Osteoblast (primary cell): ENCODE data around the gene SERGEF. TPM values are rescaled to one million over a fixed set of nuclear protein-coding genes. Genes with fewer than 3 reads are reported as not detected.
"Not testable (repeated sequence)": the region's sequence is repeated elsewhere in the genome, so short reads cannot be mapped to it uniquely, and the experiment has no call there.

Experiments used
- DNase-seq: peaks from one replicate; pipeline ENCODE4 v3.0.0; 2011; ENCODE audit warnings: low spot score, mixed read lengths; ENCODE audit not compliant: insufficient read length; ENCODE audit errors: missing footprints
- H2AFZ ChIP-seq: 2 replicates; pipeline ENCODE4 v1.6.0; 2011; ENCODE audit warnings: mild to moderate bottlenecking, low read length
- H3K27ac ChIP-seq: 2 replicates; pipeline ENCODE4 v1.5.1; 2011; ENCODE audit warnings: mild to moderate bottlenecking, low read depth, low read length, moderate library complexity
- H3K27me3 ChIP-seq: 2 replicates; pipeline ENCODE4 v1.6.0; 2012; ENCODE audit warnings: mild to moderate bottlenecking, control low read depth, inconsistent platforms, low read length, moderate library complexity; ENCODE audit not compliant: insufficient read depth
- H3K36me3 ChIP-seq: 2 replicates; pipeline ENCODE4 v1.5.1; 2011; ENCODE audit warnings: mild to moderate bottlenecking, low read length, control low read depth, moderate library complexity; ENCODE audit not compliant: insufficient read depth
- H3K4me1 ChIP-seq: 2 replicates; pipeline ENCODE4 v1.5.1; 2011; ENCODE audit warnings: mild to moderate bottlenecking, low read length, control low read depth, moderate library complexity; ENCODE audit not compliant: insufficient read depth
- H3K4me2 ChIP-seq: 2 replicates; pipeline ENCODE4 v1.6.0; 2011; ENCODE audit warnings: mild to moderate bottlenecking, low read length; ENCODE audit not compliant: insufficient read depth
- H3K4me3 ChIP-seq: fragments of 200-600 bp; sonication (generic); 3 replicates; pipeline ENCODE4 v1.5.1; 2012; ENCODE audit warnings: mild to moderate bottlenecking, low read length, inconsistent platforms; ENCODE audit not compliant: insufficient read depth
- H3K79me2 ChIP-seq: 2 replicates; pipeline ENCODE4 v1.6.0; 2012; ENCODE audit warnings: mild to moderate bottlenecking, low read length, control low read depth, inconsistent platforms; ENCODE audit not compliant: insufficient read depth
- H3K9me3 ChIP-seq: 2 replicates; pipeline ENCODE4 v1.5.1; 2011; ENCODE audit warnings: low read depth, low read length, control low read depth
- H4K20me1 ChIP-seq: 2 replicates; pipeline ENCODE4 v1.6.0; 2012; ENCODE audit warnings: mild to moderate bottlenecking, low read length, control low read depth; ENCODE audit not compliant: insufficient read depth
- CTCF ChIP-seq: IDR thresholded peaks from 2 replicates; pipeline ENCODE4 v1.5.1; 2011; ENCODE audit warnings: mild to moderate bottlenecking, low read depth, low read length, moderate library complexity; ENCODE audit errors: extremely low read depth
- total RNA-seq: library from RNA; depleted of rRNA; stranded (reverse); fragments of >200 nt; gene quantifications from 2 replicates; pipeline ENCODE4 v1.2.3, GENCODE V29; 2012

SERGEF gene
- total RNA-seq, 1 donor, result 29.7 TPM

GRCh38 chr11:17876827-17877226 lies 136.0 kb downstream of the SERGEF start:
- Histone ChIP-seq H3K9me3 (no peaks in the 10 kb centered on the region), H4K20me1 (peaks cover 2% of the 10 kb centered on the region), H3K4me2 (no peak overlapping the region), H3K27me3 (no peaks in the 10 kb centered on the region), H3K79me2 (no peaks in the 10 kb centered on the region), H3K4me3 (no peak overlapping the region), H3K36me3 (no peaks in the 10 kb centered on the region), H3K4me1 (no peaks in the 10 kb centered on the region), H2AFZ (no peak overlapping the region), H3K27ac (no peak overlapping the region)
- no peak for DNase-seq
- no peak for TF ChIP-seq CTCF

- Histone ChIP-seq H3K36me3 (no peaks in the 10 kb centered on the region), H3K27me3 (no peaks in the 10 kb centered on the region), H3K27ac (no peak overlapping the region), H3K79me2 (no peaks in the 10 kb centered on the region), H3K4me3 (no peak overlapping the region), H4K20me1 (peaks cover 2% of the 10 kb centered on the region), H2AFZ (no peak overlapping the region), H3K9me3 (no peaks in the 10 kb centered on the region), H3K4me1 (no peaks in the 10 kb centered on the region), H3K4me2 (no peak overlapping the region)
- no peak for TF ChIP-seq CTCF
- no peak for DNase-seq
Measured at GRCh38 chr11:17875891-17876290, 137.0 kb downstream of the SERGEF start.

GRCh38 chr11:17873586-17873985 lies 139.3 kb downstream of the SERGEF start:
- Histone ChIP-seq H3K36me3 (no peaks in the 10 kb centered on the region), H3K27ac (no peak overlapping the region), H3K4me3 (no peak overlapping the region), H3K4me2 (no peak overlapping the region), H3K27me3 (no peaks in the 10 kb centered on the region), H3K9me3 (no peaks in the 10 kb centered on the region), H3K4me1 (no peaks in the 10 kb centered on the region), H2AFZ (no peak overlapping the region), H3K79me2 (no peaks in the 10 kb centered on the region), H4K20me1 (peaks cover 2% of the 10 kb centered on the region)
- no peak for DNase-seq
- no peak for TF ChIP-seq CTCF

GRCh38 chr11:17868398-17868797 lies 144.4 kb downstream of the SERGEF start:
- H3K36me3 ChIP-seq, H2AFZ ChIP-seq, H3K4me2 ChIP-seq, H3K27me3 ChIP-seq, H4K20me1 ChIP-seq, H3K4me1 ChIP-seq, DNase-seq, H3K27ac ChIP-seq, H3K9me3 ChIP-seq, H3K79me2 ChIP-seq, H3K4me3 ChIP-seq: not testable (repeated sequence)

- Histone ChIP-seq H3K27ac (no peak overlapping the region), H3K27me3 (no peaks in the 10 kb centered on the region), H3K4me1 (no peaks in the 10 kb centered on the region), H2AFZ (no peak overlapping the region), H4K20me1 (peaks cover 2% of the 10 kb centered on the region), H3K36me3 (no peaks in the 10 kb centered on the region), H3K79me2 (no peaks in the 10 kb centered on the region), H3K4me3 (no peak overlapping the region), H3K4me2 (no peak overlapping the region), H3K9me3 (no peaks in the 10 kb centered on the region)
- TF ChIP-seq CTCF, result no peak
- DNase-seq, result no peak
Measured at GRCh38 chr11:17867341-17867740, 145.5 kb downstream of the SERGEF start.
